Ovary (tissue), 3 donors: ENCODE results near the gene CRISPLD2.

Experiments
- EP300 ChIP-seq: sonication (generic); formaldehyde crosslinking; IDR thresholded peaks from one replicate; pipeline ENCODE4 v1.6.1; 2017; ENCODE audit warnings: antibody characterized with exemption
- POLR2A ChIP-seq: fragments of 450-650 bp; IDR thresholded peaks from one replicate; pipeline ENCODE4 v1.6.1; 2017; ENCODE audit warnings: antibody characterized with exemption, mild to moderate bottlenecking, moderate library complexity
- TF ChIP-seq, protein P1 (sequence below), 3 donors: fragments of 450-650 bp in 2 of 3; fragments of 200-600 bp in 1 of 3; IDR thresholded peaks; one replicate each; pipeline versions ENCODE4 v1.5.1 to v1.8.0; 2016 to 2022; ENCODE audit warnings: antibody characterized with exemption in 3 of 3, mild to moderate bottlenecking in 1 of 3
- donor health status: DM: no; HTN: no; CAD: no.

DNA sequence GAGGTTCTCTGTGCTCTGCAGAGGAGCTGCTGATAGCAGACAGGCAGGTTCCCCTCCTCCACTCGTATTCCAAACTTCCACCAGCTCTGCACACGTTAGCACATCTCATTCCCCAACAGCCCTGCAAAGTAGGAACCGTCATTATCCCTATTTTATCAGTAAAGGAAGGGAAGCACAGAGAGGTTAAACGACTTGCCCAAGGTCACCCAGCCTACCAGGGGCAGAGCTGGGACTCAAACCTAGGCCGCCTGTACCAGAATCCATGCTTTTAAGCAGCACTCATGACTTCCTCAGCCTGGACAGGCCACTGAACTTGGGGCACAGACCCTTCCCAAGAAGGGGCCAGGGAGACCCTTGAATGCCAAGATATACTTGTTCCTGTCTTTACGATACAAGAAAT, 75.2 kb downstream of the CRISPLD2 start:
- TF ChIP-seq POLR2A, result no peak
- TF ChIP-seq, protein P1, sequence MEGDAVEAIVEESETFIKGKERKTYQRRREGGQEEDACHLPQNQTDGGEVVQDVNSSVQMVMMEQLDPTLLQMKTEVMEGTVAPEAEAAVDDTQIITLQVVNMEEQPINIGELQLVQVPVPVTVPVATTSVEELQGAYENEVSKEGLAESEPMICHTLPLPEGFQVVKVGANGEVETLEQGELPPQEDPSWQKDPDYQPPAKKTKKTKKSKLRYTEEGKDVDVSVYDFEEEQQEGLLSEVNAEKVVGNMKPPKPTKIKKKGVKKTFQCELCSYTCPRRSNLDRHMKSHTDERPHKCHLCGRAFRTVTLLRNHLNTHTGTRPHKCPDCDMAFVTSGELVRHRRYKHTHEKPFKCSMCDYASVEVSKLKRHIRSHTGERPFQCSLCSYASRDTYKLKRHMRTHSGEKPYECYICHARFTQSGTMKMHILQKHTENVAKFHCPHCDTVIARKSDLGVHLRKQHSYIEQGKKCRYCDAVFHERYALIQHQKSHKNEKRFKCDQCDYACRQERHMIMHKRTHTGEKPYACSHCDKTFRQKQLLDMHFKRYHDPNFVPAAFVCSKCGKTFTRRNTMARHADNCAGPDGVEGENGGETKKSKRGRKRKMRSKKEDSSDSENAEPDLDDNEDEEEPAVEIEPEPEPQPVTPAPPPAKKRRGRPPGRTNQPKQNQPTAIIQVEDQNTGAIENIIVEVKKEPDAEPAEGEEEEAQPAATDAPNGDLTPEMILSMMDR (IDR thresholded peaks at IDR 0.05), result no peak
- TF ChIP-seq EP300, result no peak
